HL-60 (cell line): Measurements from ENCODE around the gene HLTF.
A peak's percentile ranks its signal among the peaks of the same experiment; 100 is the strongest.
"Not testable (repeated sequence)": the region's sequence is repeated elsewhere in the genome, so short reads cannot be mapped to it uniquely, and the experiment has no call there.

Experiments
- DNase-seq, 2 experiments: peaks; one replicate each; pipeline ENCODE4 v3.0.0-alpha.2; 2010 to 2020; ENCODE audit warnings: low read depth in 1 of 2, low spot score in 1 of 2
- H3K27ac ChIP-seq: fragments of 250-450 bp; sonication (Bioruptor Pico); replicated peaks from 2 replicates; pipeline ENCODE4 v1.5.1; 2020; ENCODE audit warnings: mild to moderate bottlenecking, moderate library complexity
- H3K27me3 ChIP-seq: fragments of 250-450 bp; sonication (Bioruptor Pico); 2 replicates; pipeline ENCODE4 v1.5.1; 2021; ENCODE audit warnings: mild to moderate bottlenecking, moderate library complexity; ENCODE audit not compliant: insufficient read depth, poor library complexity, severe bottlenecking
- H3K4me3 ChIP-seq: replicated peaks from 2 replicates; pipeline ENCODE4 v1.5.1; 2011; ENCODE audit warnings: mild to moderate bottlenecking, control low read depth, low read length; ENCODE audit not compliant: insufficient read depth
- CTCF ChIP-seq: IDR thresholded peaks from one replicate; pipeline ENCODE4 v1.5.1; 2011; ENCODE audit warnings: low read length, control low read depth, inconsistent platforms; ENCODE audit not compliant: insufficient read depth
- GABPA ChIP-seq: IDR thresholded peaks from 2 replicates; pipeline ENCODE4 v1.6.1; 2012; ENCODE audit warnings: low read depth
- POLR2AphosphoS5 ChIP-seq: IDR thresholded peaks from 2 replicates; pipeline ENCODE4 v1.6.1; 2012; ENCODE audit warnings: low read depth
- REST ChIP-seq: IDR thresholded peaks from 2 replicates; pipeline ENCODE4 v1.6.1; 2012; ENCODE audit warnings: low read depth; ENCODE audit not compliant: insufficient replicate concordance
- SPI1 ChIP-seq: IDR thresholded peaks from 2 replicates; pipeline ENCODE4 v1.6.1; 2012; ENCODE audit warnings: low read depth, mild to moderate bottlenecking, borderline replicate concordance

HLTF gene

GRCh38 chr3:148991219-148992026 lies 94.9 kb downstream of the HLTF start, which contains the start of gene GYG1:
TSS of gene GYG1 (plus strand) at chr3:148991540. CDS start at chr3:148991641, 101 bp downstream.
- Histone ChIP-seq H3K27me3 (no peaks in the 10 kb centered on the region), H3K4me3 (peak within 1 kb of the TSS; percentile 70), H3K27ac (peak within 1 kb of the TSS; percentile 89)
- peak in 1 of 2 experiments; percentile 78 for DNase-seq
- peak; percentile 84 for TF ChIP-seq POLR2AphosphoS5
- TF ChIP-seq CTCF = no peak
- TF ChIP-seq GABPA = peak; percentile 32; the same call in 1 of the 2 replicates
- TF ChIP-seq REST = no peak
- no peak for TF ChIP-seq SPI1

GRCh38 chr3:148990236-148990635 lies 96.1 kb downstream of the HLTF start:
- peak; percentile 65 to 82 for DNase-seq
- Histone ChIP-seq H3K27ac (peak overlapping the region; percentile 89), H3K27me3 (no peaks in the 10 kb centered on the region), H3K4me3 (no peak overlapping the region)
- TF ChIP-seq POLR2AphosphoS5 (no peak), REST (no peak), GABPA (no peak), SPI1 (no peak), CTCF (no peak)

- not testable (repeated sequence) for H3K4me3 ChIP-seq, DNase-seq, H3K27ac ChIP-seq, H3K27me3 ChIP-seq
These were observed 98.8 kb downstream of the HLTF start for GRCh38 chr3:148987551-148987950.

- Histone ChIP-seq H3K4me3 (no peak overlapping the region), H3K27me3 (no peaks in the 10 kb centered on the region), H3K27ac (no peak overlapping the region)
- DNase-seq = no peak
- no peak for TF ChIP-seq GABPA
- no peak for TF ChIP-seq SPI1
- no peak for TF ChIP-seq REST
- no peak for TF ChIP-seq CTCF
- no peak for TF ChIP-seq POLR2AphosphoS5
These were observed 105.1 kb downstream of the HLTF start for GRCh38 chr3:148981273-148981672.
